ENCODE data around the gene PLA2G12B.

GRCh38 chr10:72888151-72888638 is 66.4 kb downstream of the PLA2G12B start:
- TF ChIP-seq CTCF (conservative IDR thresholded peaks at IDR 0.05; ENCODE audit: low read length) = no peak
- no peak for TF ChIP-seq EZH2phosphoT487 (IDR thresholded peaks at IDR 0.05; ENCODE audit: borderline replicate concordance, low read depth, low read length)
